HepG2 (cell line): Measurements from ENCODE around the gene COPS6. TPM values are rescaled to one million over a fixed set of nuclear protein-coding genes. Genes with fewer than 3 reads are reported as not detected.
A peak's percentile ranks its signal among the peaks of the same experiment; 100 is the strongest.

Experiments
- AGO1 ChIP-seq: fragments of 200-400 bp; formaldehyde crosslinking; IDR thresholded peaks from 2 replicates; pipeline ENCODE4 v1.6.1; 2017; ENCODE audit warnings: mild to moderate bottlenecking, low read depth, low read length, moderate library complexity; ENCODE audit not compliant: poor library complexity, severe bottlenecking
- FOXK1 ChIP-seq: sonication (generic); formaldehyde crosslinking; IDR thresholded peaks from 2 replicates; pipeline ENCODE4 v1.4.0; 2020; ENCODE audit warnings: low read depth, missing genetic modification reagents, borderline replicate concordance
- FOXP1 ChIP-seq, 2 experiments: fragments of 450-650 bp in 1 of 2; IDR thresholded peaks; 2 replicates each; pipeline ENCODE4 v1.6.1; 2017 to 2018; ENCODE audit warnings: antibody characterized with exemption in 1 of 2
- HES4 ChIP-seq: sonication (generic); formaldehyde crosslinking; IDR thresholded peaks from 2 replicates; pipeline ENCODE4 v1.9.0; 2021; ENCODE audit warnings: mild to moderate bottlenecking, missing genetic modification reagents, borderline replicate concordance
- JARID2 ChIP-seq: sonication (generic); formaldehyde crosslinking; IDR thresholded peaks from 2 replicates; pipeline ENCODE4 v1.8.1; 2023; ENCODE audit warnings: missing genetic modification reagents, inconsistent platforms; ENCODE audit not compliant: insufficient replicate concordance
- KAT2B ChIP-seq: fragments of 150-350 bp; IDR thresholded peaks from 2 replicates; pipeline ENCODE4 v1.6.1; 2014; ENCODE audit warnings: low read depth, low read length, borderline replicate concordance
- KDM5B ChIP-seq: sonication (generic); formaldehyde crosslinking; IDR thresholded peaks from 2 replicates; pipeline ENCODE4 v1.4.0; 2020; ENCODE audit warnings: missing genetic modification reagents, mild to moderate bottlenecking, borderline replicate concordance
- MAFF ChIP-seq: IDR thresholded peaks from 2 replicates; pipeline ENCODE4 v1.6.1; 2011; ENCODE audit warnings: low read depth, low read length, improper control_type of control experiment
- PAF1 ChIP-seq: IDR thresholded peaks from 2 replicates; pipeline ENCODE4 v1.6.1; 2016; ENCODE audit warnings: missing genetic modification reagents, missing compliant biosample characterization
- PHF8 ChIP-seq: sonication (generic); formaldehyde crosslinking; IDR thresholded peaks from 2 replicates; pipeline ENCODE4 v1.5.0; 2020; ENCODE audit warnings: missing genetic modification reagents
- RBAK ChIP-seq: sonication (generic); formaldehyde crosslinking; IDR thresholded peaks from 2 replicates; pipeline ENCODE4 v1.5.1; 2020; ENCODE audit warnings: mild to moderate bottlenecking, missing genetic modification reagents
- SMC3 ChIP-seq: IDR thresholded peaks from 2 replicates; pipeline ENCODE4 v1.6.1; 2011; ENCODE audit warnings: low read length, improper control_type of control experiment
- SSRP1 ChIP-seq: IDR thresholded peaks from 2 replicates; pipeline ENCODE4 v1.6.1; 2016; ENCODE audit warnings: control low read depth
- TEAD2 ChIP-seq: sonication (generic); formaldehyde crosslinking; IDR thresholded peaks from 2 replicates; pipeline ENCODE4 v1.9.0; 2021; ENCODE audit warnings: missing genetic modification reagents
- TOPORS ChIP-seq: sonication (generic); formaldehyde crosslinking; IDR thresholded peaks from 2 replicates; pipeline ENCODE4 v1.8.0; 2023; ENCODE audit warnings: mild to moderate bottlenecking, missing genetic modification reagents
- ZFP82 ChIP-seq: sonication (generic); formaldehyde crosslinking; IDR thresholded peaks from 2 replicates; pipeline ENCODE4 v1.5.1; 2020; ENCODE audit warnings: mild to moderate bottlenecking, missing genetic modification reagents, borderline replicate concordance
- ZNF253 ChIP-seq: sonication (generic); formaldehyde crosslinking; IDR thresholded peaks from 2 replicates; pipeline ENCODE4 v1.8.0; 2022; ENCODE audit warnings: mild to moderate bottlenecking, missing genetic modification reagents, borderline replicate concordance
- ZNF460 ChIP-seq: sonication (generic); formaldehyde crosslinking; IDR thresholded peaks from 2 replicates; pipeline ENCODE4 v1.5.1; 2020; ENCODE audit warnings: missing genetic modification reagents, mild to moderate bottlenecking, borderline replicate concordance
- ZNF598 ChIP-seq: sonication (generic); formaldehyde crosslinking; IDR thresholded peaks from 2 replicates; pipeline ENCODE4 v1.5.1; 2020; ENCODE audit warnings: mild to moderate bottlenecking, missing genetic modification reagents, borderline replicate concordance
- ZNF703 ChIP-seq: sonication (generic); formaldehyde crosslinking; IDR thresholded peaks from 2 replicates; pipeline ENCODE4 v1.5.1; 2020; ENCODE audit warnings: missing genetic modification reagents, mild to moderate bottlenecking, moderate library complexity, borderline replicate concordance
- ZNF724P ChIP-seq: sonication (generic); formaldehyde crosslinking; IDR thresholded peaks from 2 replicates; pipeline ENCODE4 v1.8.0; 2022; ENCODE audit warnings: missing genetic modification reagents, borderline replicate concordance
- ZNF782 ChIP-seq: sonication (generic); formaldehyde crosslinking; IDR thresholded peaks from 2 replicates; pipeline ENCODE4 v1.4.0; 2020; ENCODE audit warnings: missing genetic modification reagents, mild to moderate bottlenecking, borderline replicate concordance
- polyA plus RNA-seq, 8 experiments: library from polyadenylated mRNA; depleted of rRNA in 3 of 8; stranded (reverse) in 7 of 8; unstranded in 1 of 8; fragments of >200 nt; fragmentation: Illumina TruSeq in 4 of 8; extraction: Trizol in 4 of 8; gene quantifications; 2 replicates each; pipeline versions ENCODE4 v1.2.1 to v1.2.3, GENCODE V29; 2011 to 2016; ENCODE audit warnings: low read depth in 4 of 8, missing spikeins in 1 of 8, mixed read lengths in 1 of 8; ENCODE audit not compliant: insufficient read depth in 1 of 8
- total RNA-seq, 5 experiments: library from RNA; depleted of rRNA; stranded (reverse); fragments of >200 nt; fragmentation: Illumina TruSeq; extraction: Trizol; gene quantifications; 2 replicates each; pipeline ENCODE4 v1.2.3, GENCODE V29; 2016; ENCODE audit warnings: low read depth in 1 of 5
- TF ChIP-seq, protein P1 (sequence below): sonication (generic); formaldehyde crosslinking; IDR thresholded peaks from 2 replicates; pipeline ENCODE4 v1.4.0; 2020; ENCODE audit warnings: missing genetic modification reagents
- TF ChIP-seq, protein P2 (sequence below): sonication (generic); formaldehyde crosslinking; IDR thresholded peaks from 2 replicates; pipeline ENCODE4 v1.8.0; 2022; ENCODE audit warnings: mild to moderate bottlenecking, missing genetic modification reagents, moderate library complexity
- TF ChIP-seq, protein P3 (sequence below): sonication (generic); formaldehyde crosslinking; IDR thresholded peaks from 2 replicates; pipeline ENCODE4 v1.5.0; 2020; ENCODE audit warnings: mild to moderate bottlenecking, missing genetic modification reagents

COPS6 gene
- total and polyA plus RNA-seq, 2 of the 13 experiments (the other 11 are each of a cell fraction or from before 2014, with no cell fraction given), result 33.4 to 117 TPM

DNA sequence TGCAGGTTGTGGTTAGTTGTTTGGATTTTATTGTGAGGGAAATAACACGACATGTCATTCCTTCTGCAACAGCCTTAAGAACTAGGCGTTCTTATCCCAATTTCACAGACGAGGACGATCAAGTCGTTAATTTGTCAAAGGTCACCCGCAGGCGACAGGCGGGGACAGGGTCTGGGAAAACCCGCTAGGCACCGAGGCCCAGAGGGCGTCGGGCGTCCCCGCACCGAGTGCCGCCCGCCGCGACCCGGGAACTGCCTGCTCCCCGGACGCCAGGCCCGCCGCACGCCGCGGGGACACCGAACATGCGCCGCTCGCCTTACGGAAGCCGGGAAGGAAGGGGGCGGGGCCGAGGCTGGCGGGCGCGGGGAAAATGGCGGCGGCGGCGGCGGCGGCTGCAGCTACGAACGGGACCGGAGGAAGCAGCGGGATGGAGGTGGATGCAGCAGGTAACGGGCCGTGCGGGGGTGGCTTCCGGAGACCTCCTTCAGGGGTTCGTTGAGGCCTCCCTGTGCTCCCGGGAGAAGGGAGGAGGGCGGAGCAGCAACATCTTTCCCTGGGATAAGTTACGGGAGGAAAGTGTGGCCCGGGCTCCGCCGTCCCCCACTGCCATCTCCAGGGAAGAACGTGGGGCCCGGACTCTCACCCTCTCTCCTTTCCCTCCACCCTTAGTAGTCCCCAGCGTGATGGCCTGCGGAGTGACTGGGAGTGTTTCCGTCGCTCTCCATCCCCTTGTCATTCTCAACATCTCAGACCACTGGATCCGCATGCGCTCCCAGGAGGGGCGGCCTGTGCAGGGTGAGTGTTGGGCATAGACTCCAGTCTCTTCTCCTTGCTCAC is at the start of gene COPS6 (continued):
- no peak for TF ChIP-seq ZFP82
- no peak for TF ChIP-seq RBAK (CRISPR knock-in tag)
- 0 out of 2 replicates have a peak, but pooled peaks have one; percentile 75 for TF ChIP-seq ZNF598
- TF ChIP-seq KDM5B, result peak; percentile 97
- peak; percentile 92 for TF ChIP-seq TEAD2 (CRISPR knock-in tag)
- no peak for TF ChIP-seq FOXP1 (IDR thresholded peaks at IDR 0.05)
- TF ChIP-seq FOXP1 (CRISPR knock-in tag; IDR thresholded peaks at IDR 0.05), result no peak
- peak; percentile 42 for TF ChIP-seq AGO1
- TF ChIP-seq SSRP1 (CRISPR knock-in tag), result no peak
- no peak for TF ChIP-seq SMC3
- no peak for TF ChIP-seq TOPORS (CRISPR knock-in tag)
- peak; percentile 90; the same call in 1 of the 2 replicates for TF ChIP-seq ZNF703
- TF ChIP-seq HES4, result peak; percentile 86
- TF ChIP-seq, protein P1, sequence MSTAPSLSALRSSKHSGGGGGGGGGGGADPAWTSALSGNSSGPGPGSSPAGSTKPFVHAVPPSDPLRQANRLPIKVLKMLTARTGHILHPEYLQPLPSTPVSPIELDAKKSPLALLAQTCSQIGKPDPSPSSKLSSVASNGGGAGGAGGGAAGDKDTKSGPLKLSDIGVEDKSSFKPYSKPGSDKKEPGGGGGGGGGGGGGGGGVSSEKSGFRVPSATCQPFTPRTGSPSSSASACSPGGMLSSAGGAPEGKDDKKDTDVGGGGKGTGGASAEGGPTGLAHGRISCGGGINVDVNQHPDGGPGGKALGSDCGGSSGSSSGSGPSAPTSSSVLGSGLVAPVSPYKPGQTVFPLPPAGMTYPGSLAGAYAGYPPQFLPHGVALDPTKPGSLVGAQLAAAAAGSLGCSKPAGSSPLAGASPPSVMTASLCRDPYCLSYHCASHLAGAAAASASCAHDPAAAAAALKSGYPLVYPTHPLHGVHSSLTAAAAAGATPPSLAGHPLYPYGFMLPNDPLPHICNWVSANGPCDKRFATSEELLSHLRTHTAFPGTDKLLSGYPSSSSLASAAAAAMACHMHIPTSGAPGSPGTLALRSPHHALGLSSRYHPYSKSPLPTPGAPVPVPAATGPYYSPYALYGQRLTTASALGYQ, result peak; percentile 44
- no peak for TF ChIP-seq KAT2B
- no peak for TF ChIP-seq MAFF
- TF ChIP-seq ZNF724P (CRISPR knock-in tag), result peak; percentile 96; the same call in 1 of the 2 replicates
- TF ChIP-seq, protein P2, sequence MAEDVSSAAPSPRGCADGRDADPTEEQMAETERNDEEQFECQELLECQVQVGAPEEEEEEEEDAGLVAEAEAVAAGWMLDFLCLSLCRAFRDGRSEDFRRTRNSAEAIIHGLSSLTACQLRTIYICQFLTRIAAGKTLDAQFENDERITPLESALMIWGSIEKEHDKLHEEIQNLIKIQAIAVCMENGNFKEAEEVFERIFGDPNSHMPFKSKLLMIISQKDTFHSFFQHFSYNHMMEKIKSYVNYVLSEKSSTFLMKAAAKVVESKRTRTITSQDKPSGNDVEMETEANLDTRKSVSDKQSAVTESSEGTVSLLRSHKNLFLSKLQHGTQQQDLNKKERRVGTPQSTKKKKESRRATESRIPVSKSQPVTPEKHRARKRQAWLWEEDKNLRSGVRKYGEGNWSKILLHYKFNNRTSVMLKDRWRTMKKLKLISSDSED (CRISPR knock-in tag), result peak; percentile 85
- peak; percentile 85 for TF ChIP-seq PHF8 (CRISPR knock-in tag)
- TF ChIP-seq ZNF253 (CRISPR knock-in tag), result peak; percentile 69
- TF ChIP-seq ZNF460, result no peak
- TF ChIP-seq, protein P3, sequence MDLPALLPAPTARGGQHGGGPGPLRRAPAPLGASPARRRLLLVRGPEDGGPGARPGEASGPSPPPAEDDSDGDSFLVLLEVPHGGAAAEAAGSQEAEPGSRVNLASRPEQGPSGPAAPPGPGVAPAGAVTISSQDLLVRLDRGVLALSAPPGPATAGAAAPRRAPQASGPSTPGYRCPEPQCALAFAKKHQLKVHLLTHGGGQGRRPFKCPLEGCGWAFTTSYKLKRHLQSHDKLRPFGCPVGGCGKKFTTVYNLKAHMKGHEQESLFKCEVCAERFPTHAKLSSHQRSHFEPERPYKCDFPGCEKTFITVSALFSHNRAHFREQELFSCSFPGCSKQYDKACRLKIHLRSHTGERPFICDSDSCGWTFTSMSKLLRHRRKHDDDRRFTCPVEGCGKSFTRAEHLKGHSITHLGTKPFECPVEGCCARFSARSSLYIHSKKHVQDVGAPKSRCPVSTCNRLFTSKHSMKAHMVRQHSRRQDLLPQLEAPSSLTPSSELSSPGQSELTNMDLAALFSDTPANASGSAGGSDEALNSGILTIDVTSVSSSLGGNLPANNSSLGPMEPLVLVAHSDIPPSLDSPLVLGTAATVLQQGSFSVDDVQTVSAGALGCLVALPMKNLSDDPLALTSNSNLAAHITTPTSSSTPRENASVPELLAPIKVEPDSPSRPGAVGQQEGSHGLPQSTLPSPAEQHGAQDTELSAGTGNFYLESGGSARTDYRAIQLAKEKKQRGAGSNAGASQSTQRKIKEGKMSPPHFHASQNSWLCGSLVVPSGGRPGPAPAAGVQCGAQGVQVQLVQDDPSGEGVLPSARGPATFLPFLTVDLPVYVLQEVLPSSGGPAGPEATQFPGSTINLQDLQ (CRISPR knock-in tag), result peak; percentile 88
- TF ChIP-seq ZNF782, result peak; percentile 94; the same call in 1 of the 2 replicates
- TF ChIP-seq PAF1, result no peak
- TF ChIP-seq JARID2 (CRISPR knock-in tag), result no peak
- TF ChIP-seq FOXK1, result peak; percentile 75; the same call in 1 of the 2 replicates
